Suprapubic skin (tissue), 4 donors: ENCODE data around the gene FPGS.

ENCODE experiments used
- POLR2A ChIP-seq, 2 donors: fragments of 450-650 bp; IDR thresholded peaks; one replicate each; pipeline ENCODE4 v1.6.1; 2017; ENCODE audit warnings: antibody characterized with exemption in 2 of 2, mild to moderate bottlenecking in 2 of 2, moderate library complexity in 2 of 2
- POLR2AphosphoS5 ChIP-seq, 3 donors: sonication (generic); formaldehyde crosslinking; IDR thresholded peaks; one replicate each; pipeline ENCODE4 v1.6.1; 2017; ENCODE audit warnings: antibody characterized with exemption in 3 of 3
- TF ChIP-seq, protein P1 (sequence below), 2 donors: fragments of 200-600 bp in 1 of 2; fragments of 450-650 bp in 1 of 2; sonication (generic) in 1 of 2; IDR thresholded peaks; one replicate each; pipeline ENCODE4 v1.5.1; 2016 to 2019; ENCODE audit warnings: antibody characterized with exemption in 2 of 2, mild to moderate bottlenecking in 1 of 2, moderate library complexity in 1 of 2

DNA sequence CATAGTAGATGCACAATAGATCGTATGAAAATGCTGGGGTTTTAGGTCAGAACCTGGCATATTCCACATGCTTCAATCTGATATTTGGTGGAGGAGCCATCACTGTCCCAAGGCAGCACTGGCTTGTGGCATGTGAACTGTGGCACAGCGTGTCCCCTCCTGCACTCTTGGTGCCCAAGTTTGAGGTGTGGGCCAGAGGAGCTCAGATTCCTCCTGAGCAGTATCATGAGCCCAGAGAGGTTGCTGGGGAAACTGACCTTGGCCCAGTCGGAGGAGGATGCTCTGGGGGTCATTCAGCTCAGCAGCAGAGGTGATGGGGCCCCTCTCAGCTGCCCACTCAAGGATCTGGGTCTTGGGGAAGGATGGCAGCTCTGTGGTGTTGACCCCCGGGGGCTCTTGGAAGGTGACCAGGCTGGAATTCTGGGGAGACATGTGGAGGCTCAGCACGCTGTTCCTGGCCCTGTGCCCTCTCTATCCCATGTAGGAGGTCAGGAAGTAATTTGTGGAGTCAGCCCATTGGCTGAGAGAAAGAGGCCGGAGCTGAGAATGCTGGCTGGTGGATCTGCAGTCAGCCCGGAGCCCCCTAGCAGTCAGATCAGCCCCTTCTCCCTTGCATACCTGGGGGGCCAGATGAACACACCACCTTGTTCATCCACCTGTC lies 23.7 kb downstream of the FPGS start:
- no peak for TF ChIP-seq POLR2AphosphoS5 (IDR thresholded peaks at IDR 0.05)
- TF ChIP-seq, protein P1, sequence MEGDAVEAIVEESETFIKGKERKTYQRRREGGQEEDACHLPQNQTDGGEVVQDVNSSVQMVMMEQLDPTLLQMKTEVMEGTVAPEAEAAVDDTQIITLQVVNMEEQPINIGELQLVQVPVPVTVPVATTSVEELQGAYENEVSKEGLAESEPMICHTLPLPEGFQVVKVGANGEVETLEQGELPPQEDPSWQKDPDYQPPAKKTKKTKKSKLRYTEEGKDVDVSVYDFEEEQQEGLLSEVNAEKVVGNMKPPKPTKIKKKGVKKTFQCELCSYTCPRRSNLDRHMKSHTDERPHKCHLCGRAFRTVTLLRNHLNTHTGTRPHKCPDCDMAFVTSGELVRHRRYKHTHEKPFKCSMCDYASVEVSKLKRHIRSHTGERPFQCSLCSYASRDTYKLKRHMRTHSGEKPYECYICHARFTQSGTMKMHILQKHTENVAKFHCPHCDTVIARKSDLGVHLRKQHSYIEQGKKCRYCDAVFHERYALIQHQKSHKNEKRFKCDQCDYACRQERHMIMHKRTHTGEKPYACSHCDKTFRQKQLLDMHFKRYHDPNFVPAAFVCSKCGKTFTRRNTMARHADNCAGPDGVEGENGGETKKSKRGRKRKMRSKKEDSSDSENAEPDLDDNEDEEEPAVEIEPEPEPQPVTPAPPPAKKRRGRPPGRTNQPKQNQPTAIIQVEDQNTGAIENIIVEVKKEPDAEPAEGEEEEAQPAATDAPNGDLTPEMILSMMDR (IDR thresholded peaks at IDR 0.05), result no peak
- TF ChIP-seq POLR2A (IDR thresholded peaks at IDR 0.05), result no peak
